MM.1S (cell line): ENCODE data around the gene AGBL1.

Experiments used
- EZH2 ChIP-seq: fragments of 300-600 bp; sonication (generic); optimal IDR thresholded peaks from 2 replicates; pipeline ENCODE3; 2017; ENCODE audit warnings: low read depth, mild to moderate bottlenecking, antibody characterized with exemption, low read length, mixed read lengths
- EZH2phosphoT487 ChIP-seq: fragments of 300-600 bp; sonication (generic); IDR thresholded peaks from 2 replicates; pipeline ENCODE4 v1.6.1; 2018; ENCODE audit warnings: antibody characterized with exemption, low read length
- TF ChIP-seq, protein P1 (sequence below): fragments of 300-600 bp; sonication (generic); IDR thresholded peaks from 2 replicates; pipeline ENCODE4 v1.5.1; 2016; ENCODE audit warnings: antibody characterized with exemption, low read length, mixed read lengths

- TF ChIP-seq, protein P1, sequence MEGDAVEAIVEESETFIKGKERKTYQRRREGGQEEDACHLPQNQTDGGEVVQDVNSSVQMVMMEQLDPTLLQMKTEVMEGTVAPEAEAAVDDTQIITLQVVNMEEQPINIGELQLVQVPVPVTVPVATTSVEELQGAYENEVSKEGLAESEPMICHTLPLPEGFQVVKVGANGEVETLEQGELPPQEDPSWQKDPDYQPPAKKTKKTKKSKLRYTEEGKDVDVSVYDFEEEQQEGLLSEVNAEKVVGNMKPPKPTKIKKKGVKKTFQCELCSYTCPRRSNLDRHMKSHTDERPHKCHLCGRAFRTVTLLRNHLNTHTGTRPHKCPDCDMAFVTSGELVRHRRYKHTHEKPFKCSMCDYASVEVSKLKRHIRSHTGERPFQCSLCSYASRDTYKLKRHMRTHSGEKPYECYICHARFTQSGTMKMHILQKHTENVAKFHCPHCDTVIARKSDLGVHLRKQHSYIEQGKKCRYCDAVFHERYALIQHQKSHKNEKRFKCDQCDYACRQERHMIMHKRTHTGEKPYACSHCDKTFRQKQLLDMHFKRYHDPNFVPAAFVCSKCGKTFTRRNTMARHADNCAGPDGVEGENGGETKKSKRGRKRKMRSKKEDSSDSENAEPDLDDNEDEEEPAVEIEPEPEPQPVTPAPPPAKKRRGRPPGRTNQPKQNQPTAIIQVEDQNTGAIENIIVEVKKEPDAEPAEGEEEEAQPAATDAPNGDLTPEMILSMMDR = no peak
- TF ChIP-seq EZH2 (no peak), EZH2phosphoT487 (no peak)
Measured at GRCh38 chr15:86229936-86230335, 150.3 kb downstream of the AGBL1 start.
